SU-DHL-6 (cell line): ENCODE data around the gene NUP210L.
"Not testable (repeated sequence)": the region's sequence is repeated elsewhere in the genome, so short reads cannot be mapped to it uniquely, and the experiment has no call there.

Experiments used
- H2AFZ ChIP-seq: fragments of 200-600 bp; sonication (generic); 2 replicates; pipeline ENCODE4 v1.6.1; 2014; ENCODE audit warnings: low read depth, mild to moderate bottlenecking, moderate library complexity, mixed read lengths, antibody characterized with exemption, low read length; ENCODE audit not compliant: severe bottlenecking
- H3F3A ChIP-seq: fragments of 200-600 bp; shearing (Covaris generic); 2 replicates; pipeline ENCODE4 v1.6.0; 2016; ENCODE audit warnings: antibody characterized with exemption, mild to moderate bottlenecking; ENCODE audit not compliant: insufficient read depth
- H3K27ac ChIP-seq: fragments of 200-600 bp; sonication (generic); 2 replicates; pipeline ENCODE4 v1.5.1; 2016; ENCODE audit warnings: low read depth, mild to moderate bottlenecking, low read length, moderate library complexity, mixed read lengths
- H3K27me3 ChIP-seq: fragments of 200-600 bp; sonication (generic), shearing (Covaris generic); 2 replicates; pipeline ENCODE4 v1.6.0; 2014; ENCODE audit warnings: mild to moderate bottlenecking, low read length
- H3K36me3 ChIP-seq: fragments of 200-600 bp; sonication (generic); 2 replicates; pipeline ENCODE4 v1.6.1; 2014; ENCODE audit warnings: mild to moderate bottlenecking, low read length, mixed read lengths
- H3K4me2 ChIP-seq: fragments of 300-600, 200-600 bp; shearing (Covaris generic), sonication (generic); 2 replicates; pipeline ENCODE4 v1.6.0; 2014; ENCODE audit warnings: low read length, low read depth, mild to moderate bottlenecking; ENCODE audit not compliant: poor library complexity, severe bottlenecking
- H3K4me3 ChIP-seq: fragments of 200-600 bp; sonication (generic); 2 replicates; pipeline ENCODE4 v1.5.1; 2014; ENCODE audit warnings: antibody characterized with exemption, low read length, mild to moderate bottlenecking, mixed read lengths; ENCODE audit not compliant: insufficient read depth, poor library complexity, severe bottlenecking
- H3K79me2 ChIP-seq: fragments of 200-600 bp; sonication (generic); 2 replicates; pipeline ENCODE4 v1.6.1; 2014; ENCODE audit warnings: mild to moderate bottlenecking, low read length, moderate library complexity; ENCODE audit not compliant: insufficient read depth
- H3K9ac ChIP-seq: fragments of 200-600 bp; sonication (generic); 2 replicates; pipeline ENCODE4 v1.7.0; 2014; ENCODE audit warnings: mild to moderate bottlenecking, low read length
- H3K9me2 ChIP-seq: fragments of 200-600 bp; sonication (generic); replicated peaks from 2 replicates; pipeline ENCODE4 v1.6.1; 2014; ENCODE audit warnings: low read length; ENCODE audit not compliant: insufficient read depth
- H3K9me3 ChIP-seq: fragments of 200-600 bp; sonication (generic); 2 replicates; pipeline ENCODE4 v1.6.1; 2014; ENCODE audit warnings: low read length, mixed read lengths; ENCODE audit not compliant: insufficient read depth
- H4K20me1 ChIP-seq: fragments of 200-600 bp; sonication (generic); 2 replicates; pipeline ENCODE4 v1.6.1; 2014; ENCODE audit warnings: low read depth, mild to moderate bottlenecking, antibody characterized with exemption, low read length, moderate library complexity, mixed read lengths
- CTCF ChIP-seq: fragments of 200-600 bp; sonication (generic); IDR thresholded peaks from one replicate; pipeline ENCODE4 v1.5.1; 2017; ENCODE audit warnings: antibody characterized with exemption, mild to moderate bottlenecking, low read length, moderate library complexity; ENCODE audit not compliant: insufficient read depth, poor library complexity, severe bottlenecking
- EZH2phosphoT487 ChIP-seq: fragments of 200-600 bp; sonication (generic), shearing (Covaris generic); conservative IDR thresholded peaks from 2 replicates; pipeline ENCODE4 v1.6.1; 2018; ENCODE audit warnings: mild to moderate bottlenecking, antibody characterized with exemption, low read length, moderate library complexity, mixed read lengths

NUP210L gene

GRCh38 chr1:154091706-154092105, 63.2 kb downstream of the NUP210L start:
- Histone ChIP-seq H3K4me3 (no peak overlapping the region), H3K79me2 (no peaks in the 10 kb centered on the region), H3K9me3 (no peaks in the 10 kb centered on the region), H4K20me1 (no peaks in the 10 kb centered on the region), H3K36me3 (no peaks in the 10 kb centered on the region), H3K9me2 (no peaks in the 10 kb centered on the region), H3K27me3 (no peaks in the 10 kb centered on the region), H2AFZ (no peak overlapping the region), H3K9ac (no peak overlapping the region), H3F3A (no peaks in the 10 kb centered on the region), H3K27ac (no peak overlapping the region), H3K4me2 (no peak overlapping the region)
- TF ChIP-seq CTCF (no peak), EZH2phosphoT487 (no peak)

- Histone ChIP-seq H3K9me3 (no peaks in the 10 kb centered on the region), H3K27me3 (no peaks in the 10 kb centered on the region), H3K36me3 (no peaks in the 10 kb centered on the region), H3F3A (no peaks in the 10 kb centered on the region), H3K9ac (no peak overlapping the region), H3K79me2 (no peaks in the 10 kb centered on the region), H2AFZ (no peak overlapping the region), H3K9me2 (no peaks in the 10 kb centered on the region), H4K20me1 (no peaks in the 10 kb centered on the region), H3K4me2 (no peak overlapping the region), H3K4me3 (no peak overlapping the region), H3K27ac (no peak overlapping the region)
- TF ChIP-seq EZH2phosphoT487 (no peak), CTCF (no peak)
Observed at GRCh38 chr1:154087574-154087973, 67.3 kb downstream of the NUP210L start.

GRCh38 chr1:154083057-154083456, 71.8 kb downstream of the NUP210L start:
- not testable (repeated sequence) for H3K9me3 ChIP-seq, H3K9ac ChIP-seq, H3K9me2 ChIP-seq, H3F3A ChIP-seq, H3K4me2 ChIP-seq, H2AFZ ChIP-seq, H4K20me1 ChIP-seq, H3K36me3 ChIP-seq, H3K27ac ChIP-seq, H3K4me3 ChIP-seq, H3K79me2 ChIP-seq, H3K27me3 ChIP-seq

- Histone ChIP-seq H3K9me2 (no peaks in the 10 kb centered on the region), H3K4me2 (no peak overlapping the region)
Observed at GRCh38 chr1:154081386-154082126, 73.3 kb downstream of the NUP210L start.

More at GRCh38 chr1:154081386-154082126, 73.3 kb downstream of the NUP210L start:
- no peaks in the 10 kb centered on the region for H4K20me1 ChIP-seq
- no peaks in the 10 kb centered on the region for H3K27me3 ChIP-seq
- H3K9ac ChIP-seq: no peak overlapping the region
- TF ChIP-seq CTCF (no peak), EZH2phosphoT487 (no peak)
- no peaks in the 10 kb centered on the region for H3K36me3 ChIP-seq
- H3F3A ChIP-seq: no peaks in the 10 kb centered on the region
- H2AFZ ChIP-seq: no peak overlapping the region
- H3K79me2 ChIP-seq: no peaks in the 10 kb centered on the region
- no peaks in the 10 kb centered on the region for H3K9me3 ChIP-seq
- H3K27ac ChIP-seq: no peak overlapping the region
- H3K4me3 ChIP-seq: no peak overlapping the region
